Hematopoietic multipotent progenitor cell treated with erythropoietin and hydrocortisone succinate and interleukin-3 and kit ligand, for 6 days (in vitro differentiated cells): Measurements from ENCODE around the gene SHROOM1.
"Not testable (repeated sequence)": the region's sequence is repeated elsewhere in the genome, so short reads cannot be mapped to it uniquely, and the experiment has no call there.

Experiments used
- DNase-seq: peaks from one replicate; pipeline ENCODE4 v3.0.0-alpha.2; 2015

Gene SHROOM1

GRCh38 chr5:132830436-132831094, at the start of gene SHROOM1:
Gene SHROOM1 (minus strand): TSS chr5:132830647. CDS start chr5:132826140, 4,507 bp downstream.
- peak; percentile 38 for DNase-seq

- peak; percentile 79 for DNase-seq
Measured at GRCh38 chr5:132877938-132878337, 47.5 kb upstream of the SHROOM1 start.

GRCh38 chr5:132877466-132877865, 47.0 kb upstream of the SHROOM1 start:
- no peak for DNase-seq

- DNase-seq: no peak
Measured at GRCh38 chr5:132876020-132876759, 45.7 kb upstream of the SHROOM1 start.

- DNase-seq: no peak
Measured at GRCh38 chr5:132873930-132874271, 43.5 kb upstream of the SHROOM1 start.

GRCh38 chr5:132873119-132873929, 42.9 kb upstream of the SHROOM1 start, which contains the start of gene LEAP2:
Gene LEAP2 (plus strand): TSS chr5:132873668. CDS start chr5:132873695, 27 bp downstream.
- peak; percentile 36 for DNase-seq

GRCh38 chr5:132872788-132873118, 42.3 kb upstream of the SHROOM1 start:
- no peak for DNase-seq

GRCh38 chr5:132871459-132872284, 41.2 kb upstream of the SHROOM1 start:
- DNase-seq: no peak

- no peak for DNase-seq
Measured at GRCh38 chr5:132870801-132871200, 40.4 kb upstream of the SHROOM1 start.

GRCh38 chr5:132868754-132869153, 38.3 kb upstream of the SHROOM1 start:
- DNase-seq: no peak

- no peak for DNase-seq
Measured at GRCh38 chr5:132867046-132867451, 36.6 kb upstream of the SHROOM1 start.

GRCh38 chr5:132866342-132867045, 36.0 kb upstream of the SHROOM1 start, which contains the start of the genes GDF9 and UQCRQ:
Gene GDF9 (minus strand): TSS chr5:132866469. CDS start chr5:132864533, 1,936 bp downstream.
Gene UQCRQ (plus strand): TSS chr5:132866642. CDS start chr5:132866882, 240 bp downstream.
- peak; percentile 100 for DNase-seq

- no peak for DNase-seq
Measured at GRCh38 chr5:132865668-132866341, 35.4 kb upstream of the SHROOM1 start.

GRCh38 chr5:132860742-132861141, 30.3 kb upstream of the SHROOM1 start:
- no peak for DNase-seq

- DNase-seq: no peak
Measured at GRCh38 chr5:132859889-132860437, 29.5 kb upstream of the SHROOM1 start.

GRCh38 chr5:132856011-132856410, 25.6 kb upstream of the SHROOM1 start:
- no peak for DNase-seq

- not testable (repeated sequence) for DNase-seq
Measured at GRCh38 chr5:132854992-132855391, 24.5 kb upstream of the SHROOM1 start.

GRCh38 chr5:132854301-132854700, 23.9 kb upstream of the SHROOM1 start:
- no peak for DNase-seq

- DNase-seq: no peak
Measured at GRCh38 chr5:132853790-132854189, 23.3 kb upstream of the SHROOM1 start.

GRCh38 chr5:132853323-132853722, 22.9 kb upstream of the SHROOM1 start:
- no peak for DNase-seq

GRCh38 chr5:132850066-132850465, 19.6 kb upstream of the SHROOM1 start:
- DNase-seq: no peak
